Keratinocyte (primary cell): ENCODE measurements around the gene MAP7D3. TPM values are rescaled to one million over a fixed set of nuclear protein-coding genes. Genes with fewer than 3 reads are reported as not detected.

Experiments
- DNase-seq: peaks from one replicate; pipeline ENCODE4 v3.0.0-alpha.2; 2011; ENCODE audit warnings: low read depth, missing footprints, low spot score
- FAIRE-seq: peaks from 2 replicates; lab custom pipeline; 2011; peaks lifted over from hg19 to GRCh38; lab: Jason Lieb, UNC
- H2AFZ ChIP-seq: 2 replicates; pipeline ENCODE4 v1.6.0; 2012; ENCODE audit warnings: low read length, control low read depth, inconsistent platforms; ENCODE audit not compliant: control insufficient read depth
- H3K27ac ChIP-seq: 2 replicates; pipeline ENCODE4 v1.5.1; 2011; ENCODE audit warnings: low read length; ENCODE audit not compliant: control insufficient read depth, insufficient read depth
- H3K27me3 ChIP-seq: 3 replicates; pipeline ENCODE4 v1.6.0; 2011; ENCODE audit warnings: low read length; ENCODE audit not compliant: control insufficient read depth, insufficient read depth; ENCODE audit errors: extremely low read depth
- H3K36me3 ChIP-seq, 2 experiments: 2 replicates in 1 of 2; 3 replicates in 1 of 2; pipeline ENCODE4 v1.5.1; 2011; ENCODE audit warnings: low read length in 2 of 2, mild to moderate bottlenecking in 1 of 2; ENCODE audit not compliant: control insufficient read depth in 2 of 2, insufficient read depth in 2 of 2; ENCODE audit errors: extremely low read depth in 1 of 2
- H3K4me1 ChIP-seq: 3 replicates; pipeline ENCODE4 v1.5.1; 2011; ENCODE audit warnings: low read length; ENCODE audit not compliant: control insufficient read depth, insufficient read depth; ENCODE audit errors: extremely low read depth
- H3K4me2 ChIP-seq: 3 replicates; pipeline ENCODE4 v1.6.0; 2011; ENCODE audit warnings: low read depth, low read length; ENCODE audit not compliant: control insufficient read depth, insufficient read depth; ENCODE audit errors: extremely low read depth
- H3K4me3 ChIP-seq, 3 experiments: fragments of 200-600 bp in 1 of 3; sonication (generic) in 1 of 3; 2 replicates in 2 of 3; 3 replicates in 1 of 3; pipeline ENCODE4 v1.5.1; 2011 to 2016; ENCODE audit warnings: low read length in 3 of 3, mild to moderate bottlenecking in 3 of 3, control low read depth in 2 of 3, inconsistent platforms in 1 of 3, low read depth in 1 of 3, mixed read lengths in 1 of 3, mixed run types in 1 of 3, moderate library complexity in 1 of 3; ENCODE audit not compliant: control insufficient read depth in 2 of 3, insufficient read depth in 2 of 3; ENCODE audit errors: extremely low read depth in 1 of 3
- H3K79me2 ChIP-seq: 2 replicates; pipeline ENCODE4 v1.6.0; 2012; ENCODE audit warnings: low read length; ENCODE audit not compliant: control insufficient read depth, insufficient read depth
- H3K9ac ChIP-seq: 3 replicates; pipeline ENCODE4 v1.6.0; 2011; ENCODE audit warnings: low read length; ENCODE audit not compliant: control insufficient read depth, insufficient read depth; ENCODE audit errors: extremely low read depth
- H3K9me1 ChIP-seq: 3 replicates; pipeline ENCODE4 v1.6.0; 2011; ENCODE audit warnings: low read length; ENCODE audit not compliant: control insufficient read depth, insufficient read depth; ENCODE audit errors: extremely low read depth
- H3K9me3 ChIP-seq: 2 replicates; pipeline ENCODE4 v1.5.1; 2012; ENCODE audit warnings: low read depth, low read length; ENCODE audit not compliant: control insufficient read depth
- H4K20me1 ChIP-seq: 3 replicates; pipeline ENCODE4 v1.6.0; 2011; ENCODE audit warnings: low read length; ENCODE audit not compliant: control insufficient read depth, insufficient read depth; ENCODE audit errors: extremely low read depth
- CTCF ChIP-seq, 3 experiments: IDR thresholded peaks in 1 of 3; conservative IDR thresholded peaks in 1 of 3; optimal IDR thresholded peaks in 1 of 3; 2 replicates in 2 of 3; 3 replicates in 1 of 3; pipeline versions ENCODE3 to v1.5.1; 2011; ENCODE audit warnings: low read length in 3 of 3, mild to moderate bottlenecking in 3 of 3, moderate library complexity in 2 of 3, control low read depth in 1 of 3, inconsistent platforms in 1 of 3; ENCODE audit not compliant: insufficient read depth in 2 of 3; ENCODE audit errors: extremely low read depth in 1 of 3
- EZH2 ChIP-seq: IDR thresholded peaks from one replicate; pipeline ENCODE4 v1.6.1; 2012; ENCODE audit warnings: inconsistent platforms, mild to moderate bottlenecking, low read length, moderate library complexity
- dilution Hi-C: fragments of 300-500 bp; cut with MboI; formaldehyde crosslinking; loops from one replicate; pipeline ENCODE4 v1.7.0; 2020; ENCODE audit warnings: low sequenced_read_pairs; ENCODE audit not compliant: extremely low pct_ligation_motif_present
- polyA plus RNA-seq, 5 experiments: library from polyadenylated mRNA; depleted of rRNA in 3 of 5; stranded (reverse) in 3 of 5; stranded (forward) in 1 of 5; unstranded in 1 of 5; fragments of >200 nt; gene quantifications; 1 replicate in 1 of 5; 2 replicates in 3 of 5; 3 replicates in 1 of 5; pipeline versions ENCODE4 v1.2.1 to v1.2.3, GENCODE V29; 2011 to 2012; ENCODE audit warnings: missing spikeins in 2 of 5, low read depth in 1 of 5, low replicate concordance in 1 of 5

Gene MAP7D3
- polyA plus RNA-seq, 1 donor (not counting 4 experiments of a cell fraction or from before 2014, with no cell fraction given) = 13.6 TPM

DNA sequence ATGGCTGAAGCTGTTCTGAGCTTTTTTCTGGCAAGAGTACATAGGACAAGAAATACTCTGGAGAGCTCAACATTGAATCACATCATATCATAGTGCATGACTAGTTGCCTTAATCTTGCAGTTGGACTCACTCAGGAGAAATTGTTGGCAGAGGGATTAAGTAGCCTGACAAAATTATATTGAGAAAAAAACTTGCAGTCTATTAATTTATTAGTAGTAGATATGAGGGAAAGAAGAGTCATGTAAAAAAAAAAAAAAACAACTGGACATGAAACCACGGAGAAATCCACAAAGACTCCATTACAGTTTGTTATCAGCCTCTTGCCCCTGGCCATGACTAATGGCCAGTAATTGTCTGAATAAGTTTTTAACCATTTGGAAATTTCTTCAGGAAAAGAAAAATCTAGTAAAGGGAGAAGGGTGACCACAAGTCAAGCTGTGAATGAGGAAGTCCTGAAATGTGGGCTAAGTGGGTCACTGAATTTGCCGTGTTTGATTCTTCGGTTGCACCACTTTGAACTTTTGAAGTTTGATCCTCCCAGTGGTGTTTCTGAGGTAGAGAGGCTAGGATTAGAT is 58.3 kb downstream of the MAP7D3 start:
- Histone ChIP-seq H3K9me1 (no peaks in the 10 kb centered on the region), H3K36me3 (no peaks in the 10 kb centered on the region), H4K20me1 (no peaks in the 10 kb centered on the region), H3K79me2 (peaks cover 4% of the 10 kb centered on the region), H3K9me3 (no peaks in the 10 kb centered on the region), H3K4me1 (no peaks in the 10 kb centered on the region), H3K4me2 (no peak overlapping the region), H3K9ac (no peak overlapping the region), H3K27me3 (no peaks in the 10 kb centered on the region), H2AFZ (no peak overlapping the region), H3K4me3 (no peak overlapping the region), H3K27ac (no peak overlapping the region)
- dilution Hi-C loops = no loop called here
- no peak for FAIRE-seq
- DNase-seq = no peak
- no peak for TF ChIP-seq CTCF (optimal IDR thresholded peaks at IDR 0.05 in 1 of 3, IDR thresholded peaks at IDR 0.05 in 1 of 3, conservative IDR thresholded peaks at IDR 0.05 in 1 of 3; ENCODE audit: extremely low read depth in 1 of 3, insufficient read depth in 2 of 3, low read length in 3 of 3)
- TF ChIP-seq EZH2 = no peak

- no peak for FAIRE-seq
- dilution Hi-C loops = no loop called here
- no peak for DNase-seq
- H3K4me1 ChIP-seq = no peaks in the 10 kb centered on the region
- no peaks in the 10 kb centered on the region for H4K20me1 ChIP-seq
- no peaks in the 10 kb centered on the region for H3K9me3 ChIP-seq
- no peak overlapping the region for H3K4me3 ChIP-seq
- no peak overlapping the region for H3K27ac ChIP-seq
- TF ChIP-seq CTCF (optimal IDR thresholded peaks at IDR 0.05 in 1 of 3, IDR thresholded peaks at IDR 0.05 in 1 of 3, conservative IDR thresholded peaks at IDR 0.05 in 1 of 3; ENCODE audit: extremely low read depth in 1 of 3, insufficient read depth in 2 of 3, low read length in 3 of 3) (no peak), EZH2 (no peak)
- H2AFZ ChIP-seq = no peak overlapping the region
- H3K27me3 ChIP-seq = no peaks in the 10 kb centered on the region
- H3K9me1 ChIP-seq = no peaks in the 10 kb centered on the region
- H3K79me2 ChIP-seq = peaks cover 4% of the 10 kb centered on the region
- no peak overlapping the region for H3K9ac ChIP-seq
- H3K36me3 ChIP-seq = no peaks in the 10 kb centered on the region
- H3K4me2 ChIP-seq = no peak overlapping the region
Measured at GRCh38 chrX:136192135-136192534, 59.1 kb downstream of the MAP7D3 start.
